Measurements from ENCODE around the gene QRFP.

DNA sequence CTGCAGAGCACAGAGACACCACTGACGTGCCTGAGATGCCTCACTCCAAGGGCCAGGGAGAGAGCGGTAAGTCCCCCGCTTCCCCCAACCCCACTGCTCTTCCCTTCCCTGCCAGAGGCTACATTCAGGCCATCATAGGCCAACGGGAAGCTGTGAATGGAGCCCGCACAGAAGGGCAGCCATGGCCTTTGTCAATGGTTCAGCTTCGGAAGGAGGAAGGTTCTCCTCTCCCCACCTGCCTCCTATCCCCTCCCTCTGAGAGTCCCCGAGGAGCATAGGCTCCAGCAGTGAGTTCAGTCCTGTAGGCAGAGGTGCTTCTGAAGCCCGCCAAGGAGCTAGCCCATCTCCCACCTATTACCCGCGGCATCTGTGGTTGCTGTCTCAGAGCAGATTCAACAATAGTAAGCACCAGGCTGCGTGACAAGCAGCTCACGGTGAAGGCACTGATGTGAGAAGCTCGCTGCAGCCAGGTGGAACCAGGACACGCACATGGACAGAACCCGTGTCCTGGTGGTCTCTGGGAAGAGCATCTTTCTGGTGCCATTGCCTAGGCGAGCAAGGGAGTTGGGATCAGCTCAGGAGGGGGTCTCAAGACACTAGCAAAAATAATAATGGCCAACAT, 15.9 kb downstream of the QRFP start:
- TF ChIP-seq, protein P1, sequence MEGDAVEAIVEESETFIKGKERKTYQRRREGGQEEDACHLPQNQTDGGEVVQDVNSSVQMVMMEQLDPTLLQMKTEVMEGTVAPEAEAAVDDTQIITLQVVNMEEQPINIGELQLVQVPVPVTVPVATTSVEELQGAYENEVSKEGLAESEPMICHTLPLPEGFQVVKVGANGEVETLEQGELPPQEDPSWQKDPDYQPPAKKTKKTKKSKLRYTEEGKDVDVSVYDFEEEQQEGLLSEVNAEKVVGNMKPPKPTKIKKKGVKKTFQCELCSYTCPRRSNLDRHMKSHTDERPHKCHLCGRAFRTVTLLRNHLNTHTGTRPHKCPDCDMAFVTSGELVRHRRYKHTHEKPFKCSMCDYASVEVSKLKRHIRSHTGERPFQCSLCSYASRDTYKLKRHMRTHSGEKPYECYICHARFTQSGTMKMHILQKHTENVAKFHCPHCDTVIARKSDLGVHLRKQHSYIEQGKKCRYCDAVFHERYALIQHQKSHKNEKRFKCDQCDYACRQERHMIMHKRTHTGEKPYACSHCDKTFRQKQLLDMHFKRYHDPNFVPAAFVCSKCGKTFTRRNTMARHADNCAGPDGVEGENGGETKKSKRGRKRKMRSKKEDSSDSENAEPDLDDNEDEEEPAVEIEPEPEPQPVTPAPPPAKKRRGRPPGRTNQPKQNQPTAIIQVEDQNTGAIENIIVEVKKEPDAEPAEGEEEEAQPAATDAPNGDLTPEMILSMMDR (IDR thresholded peaks at IDR 0.05): no peak
- no peak for TF ChIP-seq EP300 (IDR thresholded peaks at IDR 0.05)

Data from gastroesophageal sphincter (tissue), 3 donors.